Measurements from ENCODE around the gene LYPD5.
"Not testable (repeated sequence)": the region's sequence is repeated elsewhere in the genome, so short reads cannot be mapped to it uniquely, and the experiment has no call there.

Gene LYPD5

GRCh38 chr19:43777163-43777695, 25.0 kb downstream of the LYPD5 start:
- H3K9me3 ChIP-seq (ENCODE audit: control insufficient read depth, low read length), result no peaks in the 10 kb centered on the region
- H2BK15ac ChIP-seq (ENCODE audit: low read depth, poor library complexity, severe bottlenecking), result no peak overlapping the region
- H3K4me3 ChIP-seq (ENCODE audit: insufficient read depth in 1 of 2, low read depth in 1 of 2, low read length in 2 of 2), result no peak overlapping the region
- no peak overlapping the region for H3K23ac ChIP-seq (ENCODE audit: low read length in 2 of 2)
- peak overlapping the region; percentile 2 for H3K9ac ChIP-seq (ENCODE audit: low read length)
- no peak overlapping the region for H3K27ac ChIP-seq (ENCODE audit: low read length, poor library complexity, severe bottlenecking)
- H4K91ac ChIP-seq (ENCODE audit: low read length), result no peak overlapping the region
- no peak overlapping the region for H3K14ac ChIP-seq (ENCODE audit: low read length in 2 of 2)
- H2AK5ac ChIP-seq (ENCODE audit: low read length, severe bottlenecking), result no peak overlapping the region
- H3K4ac ChIP-seq (ENCODE audit: low read depth in 1 of 2, low read length in 2 of 2), result no peak overlapping the region
- H3K36me3 ChIP-seq (ENCODE audit: control insufficient read depth in 1 of 2, insufficient read depth in 2 of 2, low read depth in 1 of 2, low read length in 2 of 2), result peaks cover 0 to 16% of the 10 kb centered on the region in 2 experiments
- 10% methylated on average over 4 of the region's 4 CpGs for WGBS
- H2BK5ac ChIP-seq (ENCODE audit: low read depth, low read length, poor library complexity, severe bottlenecking), result no peak overlapping the region
- peak; percentile 25 for DNase-seq
- H2BK120ac ChIP-seq (ENCODE audit: low read depth, low read length), result no peak overlapping the region
- no peak overlapping the region for H2AFZ ChIP-seq (ENCODE audit: low read depth, low read length)
- no peak overlapping the region for H2BK12ac ChIP-seq (ENCODE audit: low read length in 2 of 2)
- H3K79me1 ChIP-seq (replicated peaks; ENCODE audit: low read length, poor library complexity, severe bottlenecking), result no peaks in the 10 kb centered on the region
- no peak overlapping the region for H3K4me2 ChIP-seq (ENCODE audit: low read length, poor library complexity, severe bottlenecking)
- peaks cover 40% of the 10 kb centered on the region for H3K4me1 ChIP-seq (ENCODE audit: control insufficient read depth, insufficient read depth, low read depth, low read length)
- H3K27me3 ChIP-seq (ENCODE audit: control insufficient read depth in 1 of 2, insufficient read depth in 1 of 2, low read length in 2 of 2), result no peaks in the 10 kb centered on the region
- H4K8ac ChIP-seq (ENCODE audit: low read length), result no peak overlapping the region
- H3K18ac ChIP-seq (ENCODE audit: low read depth in 1 of 2, low read length in 2 of 2), result peak overlapping the region in 1 of 2 experiments; percentile 40

GRCh38 chr19:43776286-43776685, 26.0 kb downstream of the LYPD5 start:
- no peak overlapping the region for H2AFZ ChIP-seq (ENCODE audit: low read depth, low read length)
- H3K27ac ChIP-seq (ENCODE audit: low read length, poor library complexity, severe bottlenecking), result no peak overlapping the region
- no peak overlapping the region for H2BK15ac ChIP-seq (ENCODE audit: low read depth, poor library complexity, severe bottlenecking)
- peaks cover 40% of the 10 kb centered on the region for H3K4me1 ChIP-seq (ENCODE audit: control insufficient read depth, insufficient read depth, low read depth, low read length)
- H3K36me3 ChIP-seq (ENCODE audit: control insufficient read depth in 1 of 2, insufficient read depth in 2 of 2, low read depth in 1 of 2, low read length in 2 of 2), result peaks cover 0 to 23% of the 10 kb centered on the region in 2 experiments
- no peak overlapping the region for H2BK120ac ChIP-seq (ENCODE audit: low read depth, low read length)
- no peak overlapping the region for H3K4ac ChIP-seq (ENCODE audit: low read depth in 1 of 2, low read length in 2 of 2)
- no peaks in the 10 kb centered on the region for H3K79me1 ChIP-seq (replicated peaks; ENCODE audit: low read length, poor library complexity, severe bottlenecking)
- H3K9ac ChIP-seq (ENCODE audit: low read length), result no peak overlapping the region
- H2BK12ac ChIP-seq (ENCODE audit: low read length in 2 of 2), result no peak overlapping the region
- no peak overlapping the region for H3K4me3 ChIP-seq (ENCODE audit: insufficient read depth in 1 of 2, low read depth in 1 of 2, low read length in 2 of 2)
- no peak overlapping the region for H4K8ac ChIP-seq (ENCODE audit: low read length)
- no peaks in the 10 kb centered on the region for H3K27me3 ChIP-seq (ENCODE audit: control insufficient read depth in 1 of 2, insufficient read depth in 1 of 2, low read length in 2 of 2)
- H3K4me2 ChIP-seq (ENCODE audit: low read length, poor library complexity, severe bottlenecking), result no peak overlapping the region
- no peak overlapping the region for H2AK5ac ChIP-seq (ENCODE audit: low read length, severe bottlenecking)
- H3K14ac ChIP-seq (ENCODE audit: low read length in 2 of 2), result no peak overlapping the region
- no peak overlapping the region for H3K23ac ChIP-seq (ENCODE audit: low read length in 2 of 2)
- DNase-seq, result no peak
- WGBS, result 63% methylated on average over 9 of the region's 11 CpGs
- no peak overlapping the region for H3K18ac ChIP-seq (ENCODE audit: low read depth in 1 of 2, low read length in 2 of 2)
- no peak overlapping the region for H2BK5ac ChIP-seq (ENCODE audit: low read depth, low read length, poor library complexity, severe bottlenecking)
- H3K9me3 ChIP-seq (ENCODE audit: control insufficient read depth, low read length), result no peaks in the 10 kb centered on the region
- no peak overlapping the region for H4K91ac ChIP-seq (ENCODE audit: low read length)

- Histone ChIP-seq H2AFZ (ENCODE audit: low read depth, low read length) (no peak overlapping the region), H2AK5ac (ENCODE audit: low read length, severe bottlenecking) (no peak overlapping the region), H3K4me1 (ENCODE audit: control insufficient read depth, insufficient read depth, low read depth, low read length) (peaks cover 31% of the 10 kb centered on the region), H3K27me3 (ENCODE audit: control insufficient read depth in 1 of 2, insufficient read depth in 1 of 2, low read length in 2 of 2) (no peaks in the 10 kb centered on the region), H3K4me3 (ENCODE audit: insufficient read depth in 1 of 2, low read depth in 1 of 2, low read length in 2 of 2) (peak overlapping the region in 1 of 2 experiments; percentile 55), H3K79me1 (replicated peaks; ENCODE audit: low read length, poor library complexity, severe bottlenecking) (no peaks in the 10 kb centered on the region), H3K36me3 (ENCODE audit: control insufficient read depth in 1 of 2, insufficient read depth in 2 of 2, low read depth in 1 of 2, low read length in 2 of 2) (peaks cover 0 to 31% of the 10 kb centered on the region in 2 experiments), H3K9ac (ENCODE audit: low read length) (no peak overlapping the region), H3K4ac (ENCODE audit: low read depth in 1 of 2, low read length in 2 of 2) (no peak overlapping the region), H2BK5ac (ENCODE audit: low read depth, low read length, poor library complexity, severe bottlenecking) (no peak overlapping the region), H3K18ac (ENCODE audit: low read depth in 1 of 2, low read length in 2 of 2) (no peak overlapping the region), H3K14ac (ENCODE audit: low read length in 2 of 2) (no peak overlapping the region), H2BK12ac (ENCODE audit: low read length in 2 of 2) (no peak overlapping the region), H3K4me2 (ENCODE audit: low read length, poor library complexity, severe bottlenecking) (no peak overlapping the region), H3K27ac (ENCODE audit: low read length, poor library complexity, severe bottlenecking) (no peak overlapping the region), H4K8ac (ENCODE audit: low read length) (no peak overlapping the region), H2BK120ac (ENCODE audit: low read depth, low read length) (no peak overlapping the region), H3K9me3 (ENCODE audit: control insufficient read depth, low read length) (no peaks in the 10 kb centered on the region), H3K23ac (ENCODE audit: low read length in 2 of 2) (no peak overlapping the region), H2BK15ac (ENCODE audit: low read depth, poor library complexity, severe bottlenecking) (no peak overlapping the region), H4K91ac (ENCODE audit: low read length) (no peak overlapping the region)
- no peak for DNase-seq
- 98% methylated on average over 7 of the region's 7 CpGs for WGBS
Measured at GRCh38 chr19:43775299-43775890, 26.9 kb downstream of the LYPD5 start.

- H2BK15ac ChIP-seq (ENCODE audit: low read depth, poor library complexity, severe bottlenecking); H2BK12ac ChIP-seq (ENCODE audit: low read length in 2 of 2); H3K27me3 ChIP-seq (ENCODE audit: control insufficient read depth in 1 of 2, insufficient read depth in 1 of 2, low read length in 2 of 2); DNase-seq; H2AK5ac ChIP-seq (ENCODE audit: low read length, severe bottlenecking); H3K14ac ChIP-seq (ENCODE audit: low read length in 2 of 2); H4K8ac ChIP-seq (ENCODE audit: low read length); H2AFZ ChIP-seq (ENCODE audit: low read depth, low read length); H3K27ac ChIP-seq (ENCODE audit: low read length, poor library complexity, severe bottlenecking); H3K18ac ChIP-seq (ENCODE audit: low read depth in 1 of 2, low read length in 2 of 2); H3K23ac ChIP-seq (ENCODE audit: low read length in 2 of 2); H3K9me3 ChIP-seq (ENCODE audit: control insufficient read depth, low read length); H3K4ac ChIP-seq (ENCODE audit: low read depth in 1 of 2, low read length in 2 of 2); H4K91ac ChIP-seq (ENCODE audit: low read length); H2BK120ac ChIP-seq (ENCODE audit: low read depth, low read length); H3K79me1 ChIP-seq (replicated peaks; ENCODE audit: low read length, poor library complexity, severe bottlenecking); H2BK5ac ChIP-seq (ENCODE audit: low read depth, low read length, poor library complexity, severe bottlenecking); H3K4me2 ChIP-seq (ENCODE audit: low read length, poor library complexity, severe bottlenecking): not testable (repeated sequence)
- Histone ChIP-seq H3K36me3 (ENCODE audit: control insufficient read depth in 1 of 2, insufficient read depth in 2 of 2, low read depth in 1 of 2, low read length in 2 of 2) (peaks cover 0 to 36% of the 10 kb centered on the region in 2 experiments), H3K4me1 (ENCODE audit: control insufficient read depth, insufficient read depth, low read depth, low read length) (peaks cover 29% of the 10 kb centered on the region), H3K4me3 (ENCODE audit: insufficient read depth in 1 of 2, low read depth in 1 of 2, low read length in 2 of 2) (peak overlapping the region in 1 of 2 experiments; percentile 55), H3K9ac (ENCODE audit: low read length) (peak overlapping the region; percentile 51)
- 93% methylated on average over 10 of the region's 11 CpGs for WGBS
Measured at GRCh38 chr19:43774940-43775258, 27.3 kb downstream of the LYPD5 start.
